HG02759 (cell line): ENCODE measurements around the gene ATP5IF1.

ENCODE experiments used
- ATAC-seq: cut with Tn5 transposase; IDR thresholded peaks from one replicate; pipeline ENCODE4 v1.9.1; 2021; ENCODE audit warnings: mild to moderate bottlenecking, moderate library complexity; ENCODE audit not compliant: unreplicated experiment

ATP5IF1 gene

DNA sequence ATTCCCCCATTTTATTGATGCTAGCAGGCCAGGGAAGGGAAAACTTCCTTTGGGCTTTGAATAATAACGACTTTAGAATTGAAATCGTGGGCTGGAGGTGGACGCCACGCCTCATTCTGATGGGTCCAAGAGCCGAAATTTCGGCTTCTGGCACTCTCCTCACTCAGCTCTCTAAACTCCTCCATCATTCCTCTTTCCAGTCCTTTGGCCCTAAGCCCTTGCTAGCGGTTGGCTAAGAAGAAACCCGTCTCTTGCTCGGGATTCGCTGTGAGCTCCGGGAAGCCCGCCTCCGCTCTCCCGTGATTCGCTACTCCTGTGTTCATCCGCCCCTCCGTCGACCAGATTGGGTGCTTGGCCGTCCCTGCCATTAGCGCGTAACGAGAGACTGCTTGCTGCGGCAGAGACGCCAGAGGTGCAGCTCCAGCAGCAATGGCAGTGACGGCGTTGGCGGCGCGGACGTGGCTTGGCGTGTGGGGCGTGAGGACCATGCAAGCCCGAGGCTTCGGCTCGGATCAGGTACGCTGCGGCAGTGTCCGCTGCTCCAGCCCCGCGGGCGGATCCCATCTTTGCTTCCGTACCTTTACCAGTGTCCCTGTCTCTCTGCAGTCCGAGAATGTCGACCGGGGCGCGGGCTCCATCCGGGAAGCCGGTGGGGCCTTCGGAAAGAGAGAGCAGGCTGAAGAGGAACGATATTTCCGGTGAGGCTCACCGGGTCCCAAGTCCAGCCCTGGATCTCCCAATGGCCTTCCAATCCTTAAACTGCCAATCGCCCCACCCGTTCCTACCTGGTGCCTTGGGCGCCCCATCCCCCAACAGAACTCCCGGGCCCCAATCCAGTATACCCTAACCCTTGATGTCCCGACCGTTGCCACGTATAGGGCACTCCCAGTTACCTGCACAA is at the start of gene ATP5IF1:
ATP5IF1 (plus strand) TSS at position 370 of the 901 bp plus-strand sequence; CDS start at position 430, 60 bp downstream.
- peak; percentile 84 for ATAC-seq

DNA sequence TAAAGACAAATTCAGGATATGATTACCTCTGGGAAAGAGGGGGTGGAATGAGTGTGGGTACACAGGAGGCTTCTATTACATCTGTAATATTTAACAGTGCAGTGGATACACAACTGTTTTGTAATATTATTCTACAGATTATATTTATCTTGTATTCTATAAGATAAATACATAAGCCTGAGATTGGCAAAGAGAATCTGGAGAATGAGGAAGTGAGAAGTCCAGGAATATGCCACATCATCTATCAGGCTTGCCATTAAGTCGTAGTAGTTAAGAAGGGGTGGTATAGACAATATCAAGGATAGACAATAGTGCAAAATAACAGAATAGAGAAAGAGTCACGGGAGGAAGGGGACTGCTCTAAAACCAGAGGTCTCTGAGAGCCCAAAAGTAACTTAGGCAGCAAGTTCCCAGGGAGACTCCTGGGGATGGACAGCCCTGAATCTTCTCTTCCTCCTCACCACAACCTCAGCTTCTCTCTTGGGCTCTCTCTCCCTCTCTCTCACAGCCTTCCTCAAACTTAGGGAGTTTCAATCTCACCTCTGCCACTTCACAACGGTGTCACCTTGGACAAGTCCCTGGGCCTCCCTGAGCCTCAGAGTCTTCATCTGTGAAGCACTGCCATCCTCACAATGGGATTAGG is 45.5 kb upstream of the ATP5IF1 start:
- ATAC-seq, result no peak

GRCh38 chr1:28190996-28191645 is 44.8 kb upstream of the ATP5IF1 start:
- no peak for ATAC-seq

- ATAC-seq, result no peak
Observed at GRCh38 chr1:28193701-28194161, 42.2 kb upstream of the ATP5IF1 start.

- no peak for ATAC-seq
Observed at GRCh38 chr1:28194326-28195035, 41.4 kb upstream of the ATP5IF1 start.

DNA sequence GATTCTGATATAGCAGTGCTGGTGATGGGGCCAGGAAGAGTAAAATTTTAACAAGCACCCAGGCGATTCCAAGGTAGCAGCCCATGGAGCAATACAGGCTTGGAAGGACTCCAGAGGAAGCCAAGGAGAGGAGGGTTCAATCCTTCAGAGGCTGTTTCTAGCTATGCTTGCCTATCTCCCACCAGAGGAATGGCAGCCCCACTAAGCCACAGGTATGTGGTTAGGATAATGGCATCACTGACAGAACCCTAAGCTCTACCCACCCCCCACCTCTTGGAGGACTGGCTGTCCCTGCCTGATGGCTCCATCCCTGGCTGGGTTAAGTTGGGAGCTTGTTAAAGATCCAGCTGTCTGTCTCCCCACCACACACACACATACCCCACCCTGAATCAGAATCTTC is 40.1 kb upstream of the ATP5IF1 start:
- ATAC-seq, result no peak

DNA sequence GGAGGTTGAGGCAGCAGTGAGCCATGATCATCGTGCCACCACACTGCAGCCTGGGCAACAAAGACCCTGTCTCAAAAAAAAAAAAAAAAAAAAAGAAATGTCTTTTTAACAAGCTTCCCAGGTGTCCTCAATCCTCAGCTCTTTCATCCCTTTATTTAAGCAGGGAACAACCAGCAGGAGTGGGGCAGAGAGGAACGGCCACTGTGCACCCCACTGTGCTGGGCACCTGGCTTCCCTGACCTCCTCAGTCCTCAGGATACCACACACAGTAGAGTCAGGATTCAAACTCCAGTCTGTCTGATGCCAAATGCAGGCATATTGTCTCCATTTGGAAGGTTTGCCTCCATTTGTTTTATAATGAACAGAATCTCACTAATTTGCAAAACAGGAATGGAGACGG is 39.6 kb upstream of the ATP5IF1 start:
- no peak for ATAC-seq

DNA sequence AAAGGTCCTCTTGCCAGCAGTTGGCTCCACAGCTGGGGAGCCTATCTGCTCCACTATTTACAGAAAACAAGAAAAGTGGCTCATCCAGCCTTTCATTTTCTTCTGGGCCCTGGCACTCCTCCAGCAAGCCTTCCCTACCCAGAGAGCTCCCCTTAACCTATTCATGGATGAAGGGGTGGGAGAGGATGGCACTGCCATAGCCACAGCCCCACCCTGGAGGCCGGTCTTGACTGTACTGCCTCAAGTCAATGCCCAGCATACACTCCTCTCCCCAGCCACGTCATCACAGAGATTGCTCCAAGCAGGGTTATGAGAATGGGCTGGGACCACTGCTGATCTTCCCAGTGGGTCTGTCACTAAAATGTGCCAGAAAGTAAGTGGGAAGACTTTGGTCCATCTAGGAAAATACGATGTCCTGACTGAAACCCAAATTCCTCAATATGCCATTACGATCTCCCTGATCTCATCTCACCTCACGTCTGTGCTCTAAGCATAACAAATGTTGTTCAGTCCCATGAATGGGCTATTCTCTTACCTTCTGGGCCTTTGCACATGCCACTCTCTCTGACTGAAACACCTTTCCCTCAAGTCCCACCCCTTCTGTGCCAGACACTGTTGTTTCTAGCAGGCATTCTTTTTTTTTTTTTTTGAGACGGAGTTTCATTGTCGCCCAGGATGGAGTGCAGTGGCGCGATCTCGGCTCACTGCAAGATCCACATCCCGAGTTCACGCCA is 38.1 kb upstream of the ATP5IF1 start:
- no peak for ATAC-seq

- ATAC-seq, result peak; percentile 80
Observed at GRCh38 chr1:28199328-28200233, 36.3 kb upstream of the ATP5IF1 start.

- ATAC-seq, result no peak
Observed at GRCh38 chr1:28200234-28200873, 35.6 kb upstream of the ATP5IF1 start.

DNA sequence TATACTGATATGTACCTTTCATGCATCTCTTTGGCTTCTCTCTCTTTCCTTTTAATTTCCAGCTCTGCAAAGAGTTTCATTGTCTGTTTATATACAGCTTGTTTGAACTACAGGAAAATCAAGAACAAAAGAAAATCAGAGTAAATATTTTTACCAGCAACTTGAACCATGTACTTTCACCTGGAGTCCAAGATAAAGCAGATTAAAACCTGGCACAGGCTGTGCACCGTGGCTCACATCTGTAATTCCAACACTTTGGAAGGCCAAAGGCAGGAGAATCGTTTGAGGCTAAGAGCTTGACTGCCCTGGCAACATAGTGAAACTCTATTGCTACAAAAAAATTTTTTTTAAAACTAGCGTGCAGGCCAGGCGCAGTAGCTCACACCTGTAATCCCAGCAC is 30.7 kb upstream of the ATP5IF1 start:
- no peak for ATAC-seq

DNA sequence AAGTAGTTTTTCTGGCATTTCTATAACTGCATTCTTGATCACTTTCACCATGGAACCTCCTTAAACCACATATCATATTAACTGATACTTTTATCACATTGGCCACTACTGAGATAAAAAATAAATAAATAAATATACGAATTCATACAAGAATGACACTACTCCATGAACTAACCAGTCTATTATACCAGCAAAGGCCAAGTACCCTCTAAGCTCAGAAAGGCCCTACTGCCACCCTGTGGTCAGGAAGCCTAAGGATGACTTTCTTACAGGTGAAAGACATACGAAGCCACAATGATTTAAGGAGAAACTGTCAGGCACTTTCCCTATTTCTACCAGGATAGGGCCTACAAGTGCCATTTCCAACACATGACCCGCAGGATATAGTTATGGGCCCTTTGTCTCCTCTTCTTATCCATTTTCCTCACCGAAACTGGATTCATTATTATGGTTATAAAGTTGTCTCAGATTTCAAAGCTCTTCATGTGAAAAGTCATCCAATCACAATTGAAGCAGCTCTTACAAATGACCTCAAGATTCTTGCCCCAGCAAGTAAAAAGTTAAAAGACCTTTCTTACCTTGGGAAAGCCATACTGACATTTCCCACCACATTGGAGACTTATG is 27.0 kb upstream of the ATP5IF1 start:
- ATAC-seq, result no peak

- ATAC-seq, result no peak
Observed at GRCh38 chr1:28209700-28210099, 26.2 kb upstream of the ATP5IF1 start.

DNA sequence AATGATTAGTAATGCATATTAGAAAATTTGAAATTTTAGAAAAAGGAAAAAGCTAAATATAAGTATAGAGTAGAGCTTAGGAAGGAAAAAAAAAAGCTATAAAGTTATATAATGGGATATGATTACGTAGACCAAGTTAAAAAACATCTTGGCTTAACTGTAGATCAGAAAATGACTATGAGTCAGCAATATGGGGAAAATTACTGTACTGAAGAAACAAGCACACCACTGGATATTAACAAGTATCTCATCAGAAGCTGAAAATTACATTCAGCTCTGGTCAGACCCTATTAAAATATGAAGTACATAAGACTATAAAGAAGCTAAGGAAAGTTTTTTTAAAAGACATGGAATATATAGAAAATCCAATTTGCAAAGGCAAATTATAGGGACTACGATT is 22.6 kb upstream of the ATP5IF1 start:
- no peak for ATAC-seq

GRCh38 chr1:28229089-28229488 is 6.8 kb upstream of the ATP5IF1 start:
- no peak for ATAC-seq

GRCh38 chr1:28229996-28230395 is 5.9 kb upstream of the ATP5IF1 start:
- no peak for ATAC-seq

- peak; percentile 63 for ATAC-seq
Observed at GRCh38 chr1:28232558-28233263, 3.2 kb upstream of the ATP5IF1 start, which contains the start of gene DNAJC8. DNAJC8 (minus strand) TSS chr1:28233029; CDS start chr1:28232998, 31 bp downstream.

- ATAC-seq, result no peak
Observed at GRCh38 chr1:28233264-28233606, 2.7 kb upstream of the ATP5IF1 start.
